GM12892 (cell line): Measurements from ENCODE around the gene SDK2.

Source experiments
- DNase-seq: peaks from one replicate; pipeline ENCODE4 v3.0.0; 2011; ENCODE audit not compliant: insufficient read length
- FAIRE-seq: peaks from 2 replicates; lab custom pipeline; 2011; peaks lifted over from hg19 to GRCh38; lab: Jason Lieb, UNC
- POLR2A ChIP-seq: IDR thresholded peaks from 2 replicates; pipeline ENCODE4 v1.6.1; 2011; ENCODE audit warnings: low read depth, low read length, control low read depth
- POLR2AphosphoS5 ChIP-seq: IDR thresholded peaks from 2 replicates; pipeline ENCODE4 v1.6.1; 2011; ENCODE audit warnings: low read depth, low read length, control low read depth
- TAF1 ChIP-seq: IDR thresholded peaks from 2 replicates; pipeline ENCODE4 v1.6.1; 2011; ENCODE audit warnings: low read depth, mild to moderate bottlenecking, control low read depth, low read length, borderline replicate concordance

The SDK2 gene

GRCh38 chr17:73492821-73493814, 151.1 kb downstream of the SDK2 start:
- TF ChIP-seq TAF1 (no peak), POLR2A (no peak), POLR2AphosphoS5 (no peak)
- DNase-seq = no peak
- no peak for FAIRE-seq

- FAIRE-seq (no peak), DNase-seq (no peak)
- TF ChIP-seq POLR2AphosphoS5 = no peak
Measured at GRCh38 chr17:73492125-73492820, 152.0 kb downstream of the SDK2 start.

GRCh38 chr17:73491648-73492047, 152.6 kb downstream of the SDK2 start:
- no peak for DNase-seq
- TF ChIP-seq TAF1 (no peak), POLR2AphosphoS5 (no peak), POLR2A (no peak)
- no peak for FAIRE-seq

GRCh38 chr17:73490851-73491250, 153.4 kb downstream of the SDK2 start:
- DNase-seq (no peak), FAIRE-seq (no peak)
- no peak for TF ChIP-seq TAF1
- no peak for TF ChIP-seq POLR2AphosphoS5
- TF ChIP-seq POLR2A = no peak

- FAIRE-seq = no peak
- DNase-seq = no peak
- TF ChIP-seq POLR2A (no peak), POLR2AphosphoS5 (no peak), TAF1 (no peak)
Measured at GRCh38 chr17:73489991-73490390, 154.3 kb downstream of the SDK2 start.

GRCh38 chr17:73489333-73489732, 154.9 kb downstream of the SDK2 start:
- no peak for TF ChIP-seq POLR2AphosphoS5
- no peak for TF ChIP-seq TAF1
- no peak for TF ChIP-seq POLR2A
- no peak for DNase-seq
- FAIRE-seq = no peak

- TF ChIP-seq TAF1 (no peak), POLR2A (no peak), POLR2AphosphoS5 (no peak)
- DNase-seq = no peak
- no peak for FAIRE-seq
Measured at GRCh38 chr17:73485130-73485529, 159.1 kb downstream of the SDK2 start.

GRCh38 chr17:73482894-73483293, 161.4 kb downstream of the SDK2 start:
- TF ChIP-seq TAF1 (no peak), POLR2AphosphoS5 (no peak), POLR2A (no peak)
- no peak for FAIRE-seq
- no peak for DNase-seq

GRCh38 chr17:73482251-73482716, 162.0 kb downstream of the SDK2 start:
- DNase-seq (no peak), FAIRE-seq (no peak)
- TF ChIP-seq POLR2AphosphoS5 (no peak), TAF1 (no peak), POLR2A (no peak)

GRCh38 chr17:73481676-73482075, 162.6 kb downstream of the SDK2 start:
- no peak for TF ChIP-seq POLR2A
- no peak for TF ChIP-seq POLR2AphosphoS5
- no peak for TF ChIP-seq TAF1
- FAIRE-seq (no peak), DNase-seq (no peak)

GRCh38 chr17:73480740-73481139, 163.5 kb downstream of the SDK2 start:
- no peak for DNase-seq
- FAIRE-seq = no peak
- no peak for TF ChIP-seq TAF1
- TF ChIP-seq POLR2A = no peak
- TF ChIP-seq POLR2AphosphoS5 = no peak
